Renal cortex interstitium (tissue), 11 donors: ENCODE measurements around the gene SEC24B. TPM values are rescaled to one million over a fixed set of nuclear protein-coding genes. Genes with fewer than 3 reads are reported as not detected.
"Not testable (repeated sequence)": the region's sequence is repeated elsewhere in the genome, so short reads cannot be mapped to it uniquely, and the experiment has no call there.

ENCODE experiments used
- DNase-seq, 11 donors: peaks; one replicate each; pipeline ENCODE4 v3.0.0-alpha.2; 2013; ENCODE audit warnings: low read depth in 9 of 11, low spot score in 4 of 11; ENCODE audit errors: extremely low read depth in 1 of 11
- polyA plus RNA-seq, 3 donors: library from polyadenylated mRNA; unstranded; fragments of 120-200 nt; gene quantifications; one replicate each; pipeline ENCODE4 v1.2.1, GENCODE V29; 2013; ENCODE audit not compliant: insufficient read length in 3 of 3

The SEC24B gene
- polyA plus RNA-seq, 3 donors: 39.4 to 49.9 (median 40.1) TPM

GRCh38 chr4:109419679-109420078 lies 13.9 kb upstream of the SEC24B start:
- DNase-seq: peak in 2 of 11 donors; percentile 17

GRCh38 chr4:109424093-109424841 lies 9.3 kb upstream of the SEC24B start:
- DNase-seq: no peak

GRCh38 chr4:109425405-109425804 lies 8.2 kb upstream of the SEC24B start:
- DNase-seq: no peak

GRCh38 chr4:109429545-109429944 lies 4.1 kb upstream of the SEC24B start:
- DNase-seq: no peak

- no peak for DNase-seq
These were observed 1.4 kb upstream of the SEC24B start for GRCh38 chr4:109432203-109432602.

GRCh38 chr4:109432696-109433095 lies 919 bp upstream of the SEC24B start:
- DNase-seq: peak in 4 of 11 donors; percentile 6 to 32 (median 16)

- DNase-seq: peak in 7 of 11 donors; percentile 10 to 53 (median 25)
These were observed 674 bp downstream of the SEC24B start for GRCh38 chr4:109434007-109434971.

GRCh38 chr4:109435635-109436034 lies 2.0 kb downstream of the SEC24B start:
- no peak for DNase-seq

GRCh38 chr4:109436504-109436903 lies 2.9 kb downstream of the SEC24B start:
- no peak for DNase-seq

- no peak for DNase-seq
These were observed 7.3 kb downstream of the SEC24B start for GRCh38 chr4:109440948-109441347.

- no peak for DNase-seq
These were observed 8.3 kb downstream of the SEC24B start for GRCh38 chr4:109441862-109442458.

- DNase-seq: no peak
These were observed 10.7 kb downstream of the SEC24B start for GRCh38 chr4:109444182-109444844.

GRCh38 chr4:109447278-109447677 lies 13.7 kb downstream of the SEC24B start:
- no peak for DNase-seq

- no peak for DNase-seq
These were observed 18.1 kb downstream of the SEC24B start for GRCh38 chr4:109451544-109452273.

- DNase-seq: not testable (repeated sequence)
These were observed 19.5 kb downstream of the SEC24B start for GRCh38 chr4:109453110-109453509.

- no peak for DNase-seq
These were observed 28.7 kb downstream of the SEC24B start for GRCh38 chr4:109462297-109462696.

GRCh38 chr4:109462802-109463201 lies 29.2 kb downstream of the SEC24B start:
- no peak for DNase-seq

GRCh38 chr4:109465069-109465468 lies 31.5 kb downstream of the SEC24B start:
- no peak for DNase-seq
